ENCODE results near the gene DROSHA. TPM values are rescaled to one million over a fixed set of nuclear protein-coding genes. Genes with fewer than 3 reads are reported as not detected.

DROSHA gene
- total and polyA plus RNA-seq, 2 of the 8 experiments (the other 6 are each of a cell fraction or from before 2014, with no cell fraction given): 65.9 to 122 TPM

DNA sequence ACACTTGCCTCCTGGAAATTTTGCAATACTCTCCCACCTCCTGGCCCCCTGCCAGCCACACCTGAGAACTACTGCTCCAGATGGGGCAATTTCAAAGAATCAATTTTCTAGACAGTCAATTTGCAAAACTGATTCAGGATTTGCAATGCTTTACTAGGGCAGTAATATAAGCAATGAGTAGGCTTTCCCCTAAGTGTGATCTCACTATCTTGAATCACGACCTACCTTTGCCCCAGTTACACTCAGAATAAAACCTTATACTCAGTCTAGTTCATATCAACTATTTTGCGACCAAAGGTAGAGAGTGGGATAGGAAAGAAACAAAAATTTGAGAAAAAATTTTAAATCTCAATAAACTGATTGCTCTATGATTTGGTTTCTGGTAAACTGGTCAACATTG is 54.4 kb downstream of the DROSHA start:
- CTCF ChIA-PET (ENCODE audit: partially characterized antibody): no interaction called here

More for the DNA sequence above, 54.4 kb downstream of the DROSHA start:
- Histone ChIP-seq H3K4ac (replicated peaks; ENCODE audit: insufficient read length, low read depth, low read length) (no peak overlapping the region), H2BK120ac (replicated peaks; ENCODE audit: low read depth, low read length) (no peak overlapping the region), H3K56ac (replicated peaks; ENCODE audit: insufficient read length, low read depth, low read length) (no peak overlapping the region), H3K14ac (ENCODE audit: insufficient read length) (no peak overlapping the region), H4K8ac (ENCODE audit: extremely low read depth, insufficient read depth, low read length) (no peak overlapping the region), H4K91ac (replicated peaks; ENCODE audit: insufficient read length, low read length) (no peak overlapping the region), H2BK15ac (ENCODE audit: low read length) (no peak overlapping the region), H3K27ac (ENCODE audit: low read depth, low read length) (no peak overlapping the region), H3K9ac (replicated peaks in 1 of 4; ENCODE audit: extremely low read depth in 1 of 4, low read depth in 3 of 4, low read length in 3 of 4) (no peak overlapping the region), H2BK5ac (ENCODE audit: low read depth, low read length) (no peak overlapping the region), H3K4me3 (ENCODE audit: extremely low read depth in 1 of 4, insufficient read depth in 2 of 4, low read depth in 3 of 4, low read length in 4 of 4) (no peak overlapping the region), H3K4me1 (replicated peaks in 1 of 4; ENCODE audit: control insufficient read depth in 3 of 4, insufficient read depth in 4 of 4, low read length in 3 of 4) (no peaks in the 10 kb centered on the region), H4K20me1 (replicated peaks in 1 of 2; ENCODE audit: control insufficient read depth in 1 of 2, insufficient read depth in 2 of 2, low read length in 2 of 2) (peaks cover 0 to 4% of the 10 kb centered on the region in 2 experiments), H3K23ac (ENCODE audit: insufficient read length) (no peak overlapping the region), H3K36me3 (ENCODE audit: control insufficient read depth in 2 of 4, insufficient read depth in 4 of 4, low read length in 3 of 4) (peaks cover 2 to 7% (median 4%) of the 10 kb centered on the region in 4 experiments; a peak in 5 of 8 replicates), H2AFZ (ENCODE audit: low read length) (no peak overlapping the region), H3K79me1 (ENCODE audit: low read depth, low read length) (peaks cover 2% of the 10 kb centered on the region; the same call in 1 of the 2 replicates), H3K18ac (ENCODE audit: extremely low read depth, low read length) (no peak overlapping the region), H2BK20ac (ENCODE audit: low read length) (no peak overlapping the region), H2BK12ac (ENCODE audit: low read depth, low read length) (no peak overlapping the region), H3K79me2 (ENCODE audit: control insufficient read depth in 1 of 2, insufficient read depth in 2 of 2, low read length in 2 of 2) (no peaks in the 10 kb centered on the region), H3K9me3 (ENCODE audit: insufficient read depth in 2 of 2, low read depth in 1 of 2, low read length in 1 of 2) (no peaks in the 10 kb centered on the region), H3K4me2 (ENCODE audit: insufficient read depth in 1 of 2, low read depth in 2 of 2, low read length in 2 of 2) (no peak overlapping the region), H2AK5ac (ENCODE audit: low read depth, low read length) (no peak overlapping the region), H3K23me2 (ENCODE audit: low read depth, low read length) (no peaks in the 10 kb centered on the region), H4K5ac (ENCODE audit: insufficient read length, low read depth, low read length) (no peak overlapping the region), H3K27me3 (replicated peaks in 1 of 4; ENCODE audit: control insufficient read depth in 3 of 4, extremely low read depth in 1 of 4, insufficient read depth in 3 of 4, low read length in 3 of 4) (no peaks in the 10 kb centered on the region)
- TF ChIP-seq CREB1 (IDR thresholded peaks at IDR 0.05) (no peak), TAF7 (optimal IDR thresholded peaks at IDR 0.05; ENCODE audit: borderline replicate concordance, low read depth, low read length) (no peak), TEAD4 (IDR thresholded peaks at IDR 0.05; ENCODE audit: low read depth, low read length) (no peak), TBP (IDR thresholded peaks at IDR 0.05; ENCODE audit: low read depth, low read length) (no peak)
- WGBS, 2 experiments (ENCODE audit: extremely low coverage in 1 of 2, insufficient coverage in 1 of 2, insufficient read length in 1 of 2, insufficient replicate concordance in 2 of 2, low coverage in 1 of 2, low lambda C conversion rate in 2 of 2, missing lambda C conversion rate in 1 of 2): 88% methylated on average over 2 of the region's 2 CpGs; no CpG with 5 or more reads in 1 of the 2 experiments
- DNase-seq (ENCODE audit: low read depth in 1 of 2, low spot score in 2 of 2) (no peak), FAIRE-seq (no peak)
- POLR2A ChIA-PET (ENCODE audit: partially characterized antibody): no interaction called here

Data from H1 (cell line).